Activated T-cell treated with anti-CD3 and anti-CD28 coated beads, Interleukin-2, amount 50 U/mL, for 72 hours (primary cell): Measurements from ENCODE around the gene DOP1A. TPM values are rescaled to one million over a fixed set of nuclear protein-coding genes. Genes with fewer than 3 reads are reported as not detected.

ENCODE experiments used
- ATAC-seq, 2 donors: fragments of 150-1000 bp; cut with Tn5 transposase; replicated peaks in 1 of 2; 2 replicates each; pipeline ENCODE4 v1.10.0; 2021; ENCODE audit warnings: moderate library complexity in 2 of 2, mild to moderate bottlenecking in 1 of 2
- DNase-seq, 2 donors: peaks; one replicate each; pipeline ENCODE4 v3.0.0; 2021 to 2022; ENCODE audit warnings: mixed read lengths in 1 of 2
- H3K27ac Mint-ChIP-seq: one replicate; pipeline ENCODE4 v1.8.0; 2022; ENCODE audit warnings: mild to moderate bottlenecking, moderate library complexity, mixed read lengths
- H3K27me3 Mint-ChIP-seq: one replicate; pipeline ENCODE4 v1.8.0; 2022; ENCODE audit warnings: low read depth, mixed read lengths
- H3K36me3 Mint-ChIP-seq, 2 donors: one replicate each; pipeline ENCODE4 v1.8.0; 2022; ENCODE audit warnings: mixed read lengths in 2 of 2, mild to moderate bottlenecking in 1 of 2; ENCODE audit not compliant: insufficient read depth in 2 of 2
- H3K4me1 Mint-ChIP-seq: one replicate; pipeline ENCODE4 v1.8.0; 2022; ENCODE audit warnings: low read depth, mixed read lengths
- H3K4me3 Mint-ChIP-seq, 2 donors: one replicate each; pipeline ENCODE4 v1.8.0; 2022; ENCODE audit warnings: mild to moderate bottlenecking in 2 of 2, mixed read lengths in 2 of 2, moderate library complexity in 2 of 2
- H3K9me3 Mint-ChIP-seq, 2 donors: one replicate each; pipeline ENCODE4 v1.8.0; 2022; ENCODE audit warnings: mixed read lengths in 2 of 2
- total RNA-seq, 2 donors: library from RNA; stranded (reverse); gene quantifications; one replicate each; pipeline ENCODE4 v1.2.3, GENCODE V29; 2022

The DOP1A gene
- total RNA-seq, 2 donors from 2014 or later = 12.0 to 12.6 TPM

DNA sequence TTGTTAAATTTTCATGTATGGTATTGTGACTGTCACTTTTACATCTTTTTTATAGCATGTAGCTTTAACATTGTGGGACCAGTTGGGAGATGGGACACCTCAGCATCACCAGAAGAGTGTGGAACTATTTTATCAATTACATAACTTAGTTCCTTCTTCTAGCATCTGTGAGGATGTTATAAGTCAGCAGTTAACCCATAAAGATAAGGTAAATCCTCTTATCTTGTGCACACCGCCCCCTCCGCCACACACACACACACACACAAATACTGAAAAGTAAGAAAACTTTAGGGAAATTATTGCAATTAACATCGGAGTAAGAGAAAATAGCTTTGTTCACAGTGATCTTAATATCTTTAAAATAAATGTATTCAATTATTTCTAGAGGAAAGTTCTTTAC, 64.7 kb downstream of the DOP1A start:
- Mint-ChIP-seq H3K27ac (no peak overlapping the region), H3K4me3 (no peak overlapping the region), H3K27me3 (no peaks in the 10 kb centered on the region), H3K36me3 (peaks cover 2 to 3% of the 10 kb centered on the region in 2 donors), H3K9me3 (no peaks in the 10 kb centered on the region), H3K4me1 (no peaks in the 10 kb centered on the region)
- ATAC-seq = no peak
- no peak for DNase-seq

DNA sequence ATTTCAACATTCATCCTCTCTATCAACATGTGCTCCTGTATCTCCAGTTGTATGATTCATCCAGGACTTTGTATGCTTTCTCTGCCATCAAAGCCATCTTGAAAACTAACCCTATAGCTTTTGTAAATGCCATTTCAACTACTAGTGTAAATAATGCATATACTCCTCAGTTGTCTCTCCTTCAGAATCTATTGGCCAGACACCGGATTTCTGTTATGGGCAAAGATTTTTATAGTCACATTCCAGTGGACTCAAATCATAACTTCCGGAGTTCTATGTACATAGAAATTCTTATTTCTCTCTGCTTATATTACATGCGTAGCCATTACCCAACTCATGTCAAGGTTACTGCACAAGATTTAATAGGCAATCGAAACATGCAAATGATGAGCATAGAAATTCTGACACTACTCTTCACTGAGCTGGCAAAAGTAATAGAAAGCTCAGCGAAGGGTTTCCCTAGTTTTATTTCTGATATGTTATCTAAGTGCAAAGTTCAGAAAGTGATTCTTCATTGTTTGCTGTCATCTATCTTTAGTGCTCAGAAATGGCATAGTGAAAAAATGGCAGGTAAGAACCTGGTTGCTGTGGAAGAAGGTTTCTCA, 70.7 kb downstream of the DOP1A start:
- no peak for ATAC-seq
- H3K4me3 Mint-ChIP-seq = no peak overlapping the region
- no peak overlapping the region for H3K27ac Mint-ChIP-seq
- no peaks in the 10 kb centered on the region for H3K27me3 Mint-ChIP-seq
- H3K36me3 Mint-ChIP-seq = peaks cover 0 to 6% of the 10 kb centered on the region in 2 donors
- H3K4me1 Mint-ChIP-seq = no peaks in the 10 kb centered on the region
- H3K9me3 Mint-ChIP-seq = no peaks in the 10 kb centered on the region
- no peak for DNase-seq

DNA sequence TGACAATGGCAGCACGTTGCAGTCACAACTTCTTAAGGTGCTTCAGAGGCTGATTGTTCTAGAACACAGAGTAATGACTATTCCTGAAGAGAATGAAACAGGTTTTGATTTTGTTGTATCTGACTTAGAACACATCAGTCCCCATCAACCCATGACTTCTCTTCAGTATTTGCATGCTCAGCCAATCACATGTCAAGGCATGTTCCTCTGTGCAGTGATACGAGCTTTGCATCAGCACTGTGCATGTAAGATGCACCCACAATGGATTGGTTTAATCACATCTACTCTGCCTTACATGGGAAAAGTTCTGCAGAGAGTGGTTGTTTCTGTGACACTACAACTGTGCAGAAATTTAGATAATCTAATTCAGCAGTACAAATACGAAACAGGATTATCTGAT, 71.3 kb downstream of the DOP1A start:
- Mint-ChIP-seq H3K27ac (no peak overlapping the region), H3K4me1 (no peaks in the 10 kb centered on the region), H3K36me3 (peaks cover 0 to 9% of the 10 kb centered on the region in 2 donors), H3K9me3 (no peaks in the 10 kb centered on the region), H3K4me3 (no peak overlapping the region), H3K27me3 (no peaks in the 10 kb centered on the region)
- ATAC-seq = no peak
- DNase-seq = no peak

DNA sequence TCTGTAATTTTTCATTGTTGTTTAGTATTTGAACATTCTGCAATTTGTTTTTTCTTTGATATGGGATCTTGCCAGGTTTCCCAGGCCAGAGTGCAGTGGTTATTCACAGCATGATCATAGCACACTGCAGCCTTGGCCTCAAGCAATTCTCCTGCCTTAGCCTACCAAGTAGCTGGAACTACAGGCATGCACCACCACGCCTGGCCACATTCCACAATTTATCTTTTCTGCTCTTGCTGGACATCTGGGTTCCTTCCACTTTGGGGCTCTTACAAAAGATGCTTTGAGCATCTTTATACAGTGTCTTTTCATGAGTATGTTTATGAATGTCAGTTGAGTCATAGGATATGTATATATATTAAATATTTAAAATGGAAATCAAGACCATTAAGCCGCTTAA, 83.6 kb downstream of the DOP1A start:
- no peak overlapping the region for H3K27ac Mint-ChIP-seq
- H3K36me3 Mint-ChIP-seq = peaks cover 0 to 1% of the 10 kb centered on the region in 2 donors
- DNase-seq (no peak), ATAC-seq (no peak)
- H3K9me3 Mint-ChIP-seq = no peaks in the 10 kb centered on the region
- no peak overlapping the region for H3K4me3 Mint-ChIP-seq
- H3K4me1 Mint-ChIP-seq = no peaks in the 10 kb centered on the region
- H3K27me3 Mint-ChIP-seq = no peaks in the 10 kb centered on the region

DNA sequence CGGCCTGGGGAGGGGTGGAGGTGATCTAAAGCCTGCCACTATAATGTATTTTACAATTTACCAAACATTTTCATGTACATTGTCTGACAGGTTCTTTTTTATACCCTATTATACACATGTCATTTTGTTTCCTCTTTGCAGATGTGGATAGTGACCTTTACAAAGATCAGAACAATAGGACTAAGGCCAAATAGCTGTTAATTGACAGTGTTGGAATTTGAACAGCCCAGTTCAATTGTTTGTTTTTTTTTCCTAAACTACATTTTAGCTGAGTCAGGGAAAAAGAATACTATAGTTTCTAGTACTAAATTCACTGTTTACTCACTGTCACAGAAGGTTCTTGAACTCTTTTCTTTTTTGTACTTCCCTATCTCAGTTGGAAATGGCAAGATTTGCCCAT, 85.4 kb downstream of the DOP1A start:
- no peaks in the 10 kb centered on the region for H3K4me1 Mint-ChIP-seq
- H3K27ac Mint-ChIP-seq = no peak overlapping the region
- no peaks in the 10 kb centered on the region for H3K9me3 Mint-ChIP-seq
- no peak overlapping the region for H3K4me3 Mint-ChIP-seq
- no peaks in the 10 kb centered on the region for H3K27me3 Mint-ChIP-seq
- DNase-seq (no peak), ATAC-seq (no peak)
- H3K36me3 Mint-ChIP-seq = peaks cover 0 to 1% of the 10 kb centered on the region in 2 donors

DNA sequence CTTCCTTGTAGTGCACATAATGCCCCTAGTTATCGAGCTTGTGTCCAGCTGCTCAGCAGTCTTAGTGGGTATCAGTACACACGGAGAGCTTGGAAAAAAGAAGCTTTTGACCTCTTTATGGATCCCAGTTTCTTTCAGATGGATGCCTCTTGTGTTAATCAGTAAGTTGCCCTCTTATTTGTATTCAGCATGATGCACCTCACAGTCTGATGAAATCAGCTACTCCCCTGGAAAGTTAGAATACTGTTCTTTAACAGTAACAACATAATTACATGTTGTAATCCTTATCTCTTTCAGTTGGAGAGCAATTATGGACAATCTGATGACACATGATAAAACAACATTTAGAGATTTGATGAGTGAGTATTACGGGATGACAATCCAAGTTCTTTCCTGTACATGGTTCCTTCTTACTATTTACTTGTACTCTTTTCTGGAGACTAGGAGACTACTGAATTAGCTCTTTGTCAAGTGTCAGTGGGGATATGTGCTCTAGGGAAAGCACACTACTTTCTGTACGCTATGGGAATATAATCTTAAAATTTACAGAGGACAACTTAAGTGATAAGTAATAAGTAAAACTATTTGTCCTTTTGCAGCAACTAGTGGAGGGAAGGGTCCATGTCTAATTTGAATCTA, 86.5 kb downstream of the DOP1A start:
- Mint-ChIP-seq H3K4me3 (no peak overlapping the region), H3K27me3 (no peaks in the 10 kb centered on the region), H3K27ac (peak overlapping the region; percentile 8), H3K36me3 (peaks cover 0 to 1% of the 10 kb centered on the region in 2 donors), H3K4me1 (no peaks in the 10 kb centered on the region), H3K9me3 (no peaks in the 10 kb centered on the region)
- no peak for DNase-seq
- no peak for ATAC-seq

DNA sequence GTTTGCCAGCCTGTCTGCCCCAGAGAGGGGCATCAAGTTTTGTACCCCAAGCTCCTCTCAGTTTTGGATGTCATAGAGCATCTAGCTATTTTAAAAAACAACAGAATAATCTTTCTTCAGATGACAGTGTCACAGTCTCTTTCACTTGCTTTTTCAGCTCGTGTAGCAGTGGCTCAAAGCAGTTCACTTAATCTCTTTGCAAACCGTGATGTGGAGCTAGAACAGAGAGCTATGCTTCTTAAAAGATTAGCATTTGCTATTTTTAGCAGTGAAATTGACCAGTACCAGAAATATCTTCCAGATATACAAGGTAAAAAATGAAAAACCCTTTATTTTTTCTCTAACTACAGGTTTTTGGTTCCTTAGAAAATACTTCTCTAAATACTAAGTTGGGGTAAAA, 88.3 kb downstream of the DOP1A start:
- no peaks in the 10 kb centered on the region for H3K9me3 Mint-ChIP-seq
- H3K27ac Mint-ChIP-seq = no peak overlapping the region
- H3K27me3 Mint-ChIP-seq = no peaks in the 10 kb centered on the region
- DNase-seq = no peak
- H3K4me3 Mint-ChIP-seq = no peak overlapping the region
- H3K36me3 Mint-ChIP-seq = peaks cover 1 to 3% of the 10 kb centered on the region in 2 donors
- ATAC-seq = no peak
- H3K4me1 Mint-ChIP-seq = no peaks in the 10 kb centered on the region

DNA sequence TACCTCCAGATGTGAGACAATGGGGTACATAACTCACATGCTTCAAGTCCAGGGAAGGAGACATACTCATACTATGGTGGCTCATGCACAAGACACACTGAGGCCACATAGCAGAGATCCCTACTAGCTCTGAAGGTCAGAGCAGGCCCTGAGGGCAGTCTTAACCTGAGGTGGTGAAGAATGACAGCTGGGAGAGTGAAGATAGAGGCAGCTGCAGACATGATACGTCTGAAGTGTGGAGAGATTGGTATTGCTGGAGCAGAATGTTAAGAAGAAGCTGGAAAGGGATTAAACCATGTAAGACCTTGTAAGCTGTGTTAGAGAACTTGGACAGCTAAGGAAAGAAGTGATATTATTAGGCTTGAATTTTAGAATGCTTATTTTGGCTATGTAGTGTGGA, 92.7 kb downstream of the DOP1A start:
- Mint-ChIP-seq H3K27ac (peak overlapping the region; percentile 3), H3K4me1 (no peaks in the 10 kb centered on the region), H3K4me3 (no peak overlapping the region), H3K27me3 (no peaks in the 10 kb centered on the region), H3K9me3 (no peaks in the 10 kb centered on the region), H3K36me3 (peaks cover 0 to 5% of the 10 kb centered on the region in 2 donors)
- ATAC-seq = no peak
- DNase-seq = no peak

DNA sequence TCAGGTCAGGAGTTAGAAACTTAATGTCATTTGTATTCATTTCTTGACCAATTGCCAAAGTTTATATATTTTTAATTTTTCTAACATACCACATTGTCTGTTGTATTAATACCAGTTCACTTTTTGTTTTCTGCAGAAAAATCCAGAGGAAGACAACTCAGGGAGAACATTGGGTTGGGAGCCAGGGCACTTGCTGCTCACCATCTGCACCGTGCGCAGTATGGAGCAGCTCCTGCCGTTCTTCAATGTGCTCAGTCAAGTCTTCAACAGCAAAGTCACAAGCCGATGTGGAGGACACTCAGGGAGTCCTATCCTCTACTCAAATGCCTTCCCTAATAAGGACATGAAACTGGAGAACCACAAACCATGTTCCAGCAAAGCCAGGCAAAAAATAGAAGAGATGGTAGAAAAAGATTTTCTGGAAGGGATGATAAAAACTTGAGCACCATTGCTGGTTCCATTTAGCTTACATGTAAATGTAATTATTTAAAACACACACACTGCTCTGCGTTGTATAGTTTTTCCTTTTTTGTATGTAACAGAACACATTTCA, 100.3 kb downstream of the DOP1A start:
- no peaks in the 10 kb centered on the region for H3K4me1 Mint-ChIP-seq
- H3K36me3 Mint-ChIP-seq = peaks cover 4 to 7% of the 10 kb centered on the region in 2 donors
- ATAC-seq (no peak), DNase-seq (no peak)
- H3K27ac Mint-ChIP-seq = no peak overlapping the region
- H3K27me3 Mint-ChIP-seq = no peaks in the 10 kb centered on the region
- H3K9me3 Mint-ChIP-seq = no peaks in the 10 kb centered on the region
- no peak overlapping the region for H3K4me3 Mint-ChIP-seq

DNA sequence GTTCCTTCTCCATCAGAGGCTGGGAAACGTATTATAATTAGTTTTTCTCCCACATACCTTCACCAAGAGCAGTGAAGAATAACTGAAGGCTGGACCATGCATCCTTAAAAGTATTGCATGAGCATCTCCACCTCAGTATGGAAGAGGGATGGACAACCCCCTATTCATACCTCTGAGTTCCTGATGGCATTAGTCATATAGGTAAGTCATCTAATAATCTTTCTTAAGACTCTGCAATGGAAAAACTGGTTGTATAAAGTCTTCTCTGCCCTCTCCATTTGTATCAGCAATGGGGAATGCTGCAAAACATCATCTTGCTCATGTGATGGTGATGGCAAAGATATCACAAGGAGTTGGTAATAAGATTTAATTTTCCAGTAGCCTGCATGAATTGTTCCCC, 101.1 kb downstream of the DOP1A start:
- Mint-ChIP-seq H3K9me3 (no peaks in the 10 kb centered on the region), H3K4me3 (no peak overlapping the region), H3K36me3 (peaks cover 4 to 7% of the 10 kb centered on the region in 2 donors), H3K27ac (peak overlapping the region; percentile 35), H3K27me3 (no peaks in the 10 kb centered on the region), H3K4me1 (no peaks in the 10 kb centered on the region)
- ATAC-seq (no peak), DNase-seq (no peak)

DNA sequence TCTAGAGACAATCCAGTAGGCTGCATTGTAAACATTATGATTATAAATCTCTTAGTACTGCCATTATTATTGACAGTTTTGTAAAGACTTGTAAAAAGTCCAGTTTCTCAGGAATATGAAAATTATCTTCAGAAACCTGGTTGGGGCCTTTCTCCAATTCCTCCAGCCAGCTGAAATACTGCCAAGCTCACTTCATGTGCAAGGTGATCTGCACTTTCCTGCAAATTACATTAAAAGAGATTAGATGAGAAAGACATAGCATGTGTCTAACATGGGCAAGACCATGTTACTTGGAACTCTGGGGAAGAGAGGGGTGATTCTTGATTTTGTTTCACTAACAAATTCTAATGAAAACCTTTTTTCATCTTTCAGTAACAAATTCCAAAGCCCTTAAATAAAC, 101.6 kb downstream of the DOP1A start:
- no peaks in the 10 kb centered on the region for H3K4me1 Mint-ChIP-seq
- no peaks in the 10 kb centered on the region for H3K9me3 Mint-ChIP-seq
- no peak overlapping the region for H3K4me3 Mint-ChIP-seq
- H3K36me3 Mint-ChIP-seq = peaks cover 5 to 7% of the 10 kb centered on the region in 2 donors
- ATAC-seq (no peak), DNase-seq (no peak)
- H3K27ac Mint-ChIP-seq = no peak overlapping the region
- no peaks in the 10 kb centered on the region for H3K27me3 Mint-ChIP-seq

DNA sequence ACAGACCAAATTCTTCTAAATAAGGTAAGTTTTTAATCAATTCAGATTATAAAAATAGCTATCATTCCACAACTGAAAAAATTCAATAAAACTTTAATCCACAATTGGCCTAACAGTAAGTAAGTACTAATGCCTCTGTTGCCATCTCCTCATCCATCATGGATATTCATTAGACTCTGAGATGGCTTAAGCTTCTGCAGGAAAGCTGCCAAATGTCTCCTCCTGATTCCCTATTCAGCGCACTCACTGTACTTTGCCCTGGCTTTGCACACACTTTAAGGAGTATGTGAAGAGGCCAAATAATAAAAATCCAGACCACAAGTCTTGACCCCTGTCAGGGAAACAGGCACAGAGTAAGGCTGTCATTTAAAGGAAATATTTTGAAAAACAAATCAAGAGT, 102.0 kb downstream of the DOP1A start:
- Mint-ChIP-seq H3K4me1 (no peaks in the 10 kb centered on the region), H3K36me3 (peaks cover 8% of the 10 kb centered on the region in 2 donors), H3K9me3 (no peaks in the 10 kb centered on the region), H3K4me3 (no peak overlapping the region), H3K27me3 (no peaks in the 10 kb centered on the region), H3K27ac (no peak overlapping the region)
- DNase-seq (no peak), ATAC-seq (no peak)

DNA sequence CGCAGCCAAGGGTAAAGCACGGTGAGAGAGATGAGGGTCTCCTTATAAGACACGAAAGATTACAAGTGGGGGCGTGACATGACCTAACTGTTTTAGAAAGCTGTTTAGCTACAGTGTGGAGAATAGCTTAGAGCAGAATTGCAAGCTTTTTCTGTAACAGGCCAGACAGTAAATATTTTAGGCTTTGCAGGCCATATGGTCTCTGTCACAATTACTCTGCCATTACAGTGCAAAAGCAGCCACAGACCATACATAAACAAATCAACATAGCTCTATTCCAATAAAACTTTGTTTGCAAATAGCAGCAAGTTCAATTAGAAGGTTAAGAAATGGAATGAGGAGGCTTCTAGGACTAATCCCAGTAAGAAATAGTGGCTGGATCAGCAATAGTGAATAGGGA, 108.8 kb downstream of the DOP1A start:
- H3K9me3 Mint-ChIP-seq = no peaks in the 10 kb centered on the region

More for the DNA sequence above, 108.8 kb downstream of the DOP1A start:
- Mint-ChIP-seq H3K36me3 (peaks cover 6 to 13% of the 10 kb centered on the region in 2 donors), H3K4me3 (no peak overlapping the region), H3K27me3 (no peaks in the 10 kb centered on the region), H3K4me1 (no peaks in the 10 kb centered on the region), H3K27ac (no peak overlapping the region)
- no peak for ATAC-seq
- DNase-seq = no peak
